SU-DHL-6 (cell line): ENCODE results near the gene PPIB.

Source experiments
- H2AFZ ChIP-seq: fragments of 200-600 bp; sonication (generic); 2 replicates; pipeline ENCODE4 v1.6.1; 2014; ENCODE audit warnings: low read depth, mild to moderate bottlenecking, moderate library complexity, mixed read lengths, antibody characterized with exemption, low read length; ENCODE audit not compliant: severe bottlenecking
- H3F3A ChIP-seq: fragments of 200-600 bp; shearing (Covaris generic); 2 replicates; pipeline ENCODE4 v1.6.0; 2016; ENCODE audit warnings: antibody characterized with exemption, mild to moderate bottlenecking; ENCODE audit not compliant: insufficient read depth
- H3K27ac ChIP-seq: fragments of 200-600 bp; sonication (generic); 2 replicates; pipeline ENCODE4 v1.5.1; 2016; ENCODE audit warnings: low read depth, mild to moderate bottlenecking, low read length, moderate library complexity, mixed read lengths
- H3K27me3 ChIP-seq: fragments of 200-600 bp; sonication (generic), shearing (Covaris generic); 2 replicates; pipeline ENCODE4 v1.6.0; 2014; ENCODE audit warnings: mild to moderate bottlenecking, low read length
- H3K36me3 ChIP-seq: fragments of 200-600 bp; sonication (generic); 2 replicates; pipeline ENCODE4 v1.6.1; 2014; ENCODE audit warnings: mild to moderate bottlenecking, low read length, mixed read lengths
- H3K4me2 ChIP-seq: fragments of 300-600, 200-600 bp; shearing (Covaris generic), sonication (generic); 2 replicates; pipeline ENCODE4 v1.6.0; 2014; ENCODE audit warnings: low read length, low read depth, mild to moderate bottlenecking; ENCODE audit not compliant: poor library complexity, severe bottlenecking
- H3K4me3 ChIP-seq: fragments of 200-600 bp; sonication (generic); 2 replicates; pipeline ENCODE4 v1.5.1; 2014; ENCODE audit warnings: antibody characterized with exemption, low read length, mild to moderate bottlenecking, mixed read lengths; ENCODE audit not compliant: insufficient read depth, poor library complexity, severe bottlenecking
- H3K79me2 ChIP-seq: fragments of 200-600 bp; sonication (generic); 2 replicates; pipeline ENCODE4 v1.6.1; 2014; ENCODE audit warnings: mild to moderate bottlenecking, low read length, moderate library complexity; ENCODE audit not compliant: insufficient read depth
- H3K9ac ChIP-seq: fragments of 200-600 bp; sonication (generic); 2 replicates; pipeline ENCODE4 v1.7.0; 2014; ENCODE audit warnings: mild to moderate bottlenecking, low read length
- H3K9me2 ChIP-seq: fragments of 200-600 bp; sonication (generic); replicated peaks from 2 replicates; pipeline ENCODE4 v1.6.1; 2014; ENCODE audit warnings: low read length; ENCODE audit not compliant: insufficient read depth
- H3K9me3 ChIP-seq: fragments of 200-600 bp; sonication (generic); 2 replicates; pipeline ENCODE4 v1.6.1; 2014; ENCODE audit warnings: low read length, mixed read lengths; ENCODE audit not compliant: insufficient read depth
- H4K20me1 ChIP-seq: fragments of 200-600 bp; sonication (generic); 2 replicates; pipeline ENCODE4 v1.6.1; 2014; ENCODE audit warnings: low read depth, mild to moderate bottlenecking, antibody characterized with exemption, low read length, moderate library complexity, mixed read lengths
- CTCF ChIP-seq: fragments of 200-600 bp; sonication (generic); IDR thresholded peaks from one replicate; pipeline ENCODE4 v1.5.1; 2017; ENCODE audit warnings: antibody characterized with exemption, mild to moderate bottlenecking, low read length, moderate library complexity; ENCODE audit not compliant: insufficient read depth, poor library complexity, severe bottlenecking
- EZH2phosphoT487 ChIP-seq: fragments of 200-600 bp; sonication (generic), shearing (Covaris generic); conservative IDR thresholded peaks from 2 replicates; pipeline ENCODE4 v1.6.1; 2018; ENCODE audit warnings: mild to moderate bottlenecking, antibody characterized with exemption, low read length, moderate library complexity, mixed read lengths

PPIB gene

GRCh38 chr15:64157599-64158125 lies 5.2 kb downstream of the PPIB start:
- Histone ChIP-seq H3K9me2 (no peaks in the 10 kb centered on the region), H3K79me2 (peaks cover 20% of the 10 kb centered on the region), H3K27me3 (no peaks in the 10 kb centered on the region), H3K9me3 (no peaks in the 10 kb centered on the region), H3K4me3 (no peak overlapping the region), H3K36me3 (peaks cover 6% of the 10 kb centered on the region; the same call in 1 of the 2 replicates), H3K9ac (no peak overlapping the region), H3K4me2 (no peak overlapping the region), H3K27ac (no peak overlapping the region), H4K20me1 (no peaks in the 10 kb centered on the region; the same call in 1 of the 2 replicates), H2AFZ (no peak overlapping the region), H3F3A (peaks cover 52% of the 10 kb centered on the region)
- TF ChIP-seq CTCF: no peak

- no peaks in the 10 kb centered on the region for H3K9me2 ChIP-seq
- H3K79me2 ChIP-seq: peaks cover 12% of the 10 kb centered on the region
- H3K4me3 ChIP-seq: no peak overlapping the region
- H3K27me3 ChIP-seq: no peaks in the 10 kb centered on the region
- H3K36me3 ChIP-seq: peaks cover 6% of the 10 kb centered on the region; the same call in 1 of the 2 replicates
- H3K9me3 ChIP-seq: no peaks in the 10 kb centered on the region
- no peaks in the 10 kb centered on the region; the same call in 1 of the 2 replicates for H4K20me1 ChIP-seq
- H3F3A ChIP-seq: peaks cover 55% of the 10 kb centered on the region
- no peak overlapping the region for H3K27ac ChIP-seq
- no peak overlapping the region for H3K9ac ChIP-seq
- no peak overlapping the region for H2AFZ ChIP-seq
- no peak overlapping the region for H3K4me2 ChIP-seq
- TF ChIP-seq CTCF (no peak), EZH2phosphoT487 (no peak)
Measured at GRCh38 chr15:64156652-64157331, 6.0 kb downstream of the PPIB start.

- H3F3A ChIP-seq: peaks cover 55% of the 10 kb centered on the region
- peaks cover 6% of the 10 kb centered on the region; the same call in 1 of the 2 replicates for H3K36me3 ChIP-seq
- TF ChIP-seq CTCF (no peak), EZH2phosphoT487 (no peak)
Measured at GRCh38 chr15:64155802-64156651, 6.8 kb downstream of the PPIB start.

More at GRCh38 chr15:64155802-64156651, 6.8 kb downstream of the PPIB start:
- peak overlapping the region; percentile 34; the same call in 1 of the 2 replicates for H3K27ac ChIP-seq
- no peak overlapping the region for H3K4me2 ChIP-seq
- no peaks in the 10 kb centered on the region for H3K9me3 ChIP-seq
- H3K9ac ChIP-seq: no peak overlapping the region
- peaks cover 5% of the 10 kb centered on the region; the same call in 1 of the 2 replicates for H3K79me2 ChIP-seq
- no peak overlapping the region for H2AFZ ChIP-seq
- no peaks in the 10 kb centered on the region for H3K27me3 ChIP-seq
- no peak overlapping the region for H3K4me3 ChIP-seq
- H4K20me1 ChIP-seq: no peaks in the 10 kb centered on the region; the same call in 1 of the 2 replicates
- no peaks in the 10 kb centered on the region for H3K9me2 ChIP-seq
